Measurements from ENCODE around the gene NEURL1B.

The NEURL1B gene

DNA sequence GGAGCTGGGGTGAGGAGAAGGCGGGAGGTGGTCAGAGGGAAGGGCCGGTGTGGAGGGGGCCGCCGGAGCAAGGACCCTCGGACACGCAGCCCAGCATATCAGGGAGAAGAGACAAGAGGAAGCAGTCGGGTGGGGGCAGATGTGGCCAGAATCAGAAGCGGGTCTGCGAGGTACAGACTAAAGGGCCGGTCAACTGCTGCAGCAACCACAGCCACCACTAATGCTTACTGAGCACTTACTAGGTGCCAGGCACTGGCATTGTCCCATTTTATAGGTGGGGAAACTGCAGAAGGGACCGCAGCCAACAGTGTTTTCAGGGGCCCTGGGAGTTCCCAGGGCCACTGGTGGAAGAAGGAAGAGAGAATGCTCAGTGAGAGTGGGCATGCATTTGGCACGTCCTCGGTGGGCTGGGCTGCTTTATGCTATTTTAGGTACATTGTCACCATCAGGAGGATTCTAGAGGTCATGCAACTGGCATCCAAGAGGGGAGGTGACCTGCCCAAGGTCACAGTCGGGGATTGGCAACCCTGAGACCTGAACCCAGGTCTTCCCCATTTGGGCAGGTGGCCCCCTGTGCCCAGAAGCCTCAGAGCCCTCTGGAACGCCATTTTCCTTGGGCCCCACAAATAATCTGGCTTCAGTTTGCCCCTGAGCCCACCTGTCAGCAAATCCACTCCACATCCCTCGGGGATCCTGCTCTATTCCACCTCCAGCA is 76.6 kb downstream of the NEURL1B start:
- Mint-ChIP-seq H3K27ac (no peak overlapping the region), H3K36me3 (ENCODE audit: low read depth) (no peaks in the 10 kb centered on the region), H3K9me3 (no peaks in the 10 kb centered on the region), H3K4me3 (no peak overlapping the region), H3K27me3 (ENCODE audit: low read depth, poor library complexity) (peaks cover 23% of the 10 kb centered on the region), H3K4me1 (peaks cover 11% of the 10 kb centered on the region)
- no peak for DNase-seq
- no peak for TF ChIP-seq CTCF (IDR thresholded peaks at IDR 0.05)

DNA sequence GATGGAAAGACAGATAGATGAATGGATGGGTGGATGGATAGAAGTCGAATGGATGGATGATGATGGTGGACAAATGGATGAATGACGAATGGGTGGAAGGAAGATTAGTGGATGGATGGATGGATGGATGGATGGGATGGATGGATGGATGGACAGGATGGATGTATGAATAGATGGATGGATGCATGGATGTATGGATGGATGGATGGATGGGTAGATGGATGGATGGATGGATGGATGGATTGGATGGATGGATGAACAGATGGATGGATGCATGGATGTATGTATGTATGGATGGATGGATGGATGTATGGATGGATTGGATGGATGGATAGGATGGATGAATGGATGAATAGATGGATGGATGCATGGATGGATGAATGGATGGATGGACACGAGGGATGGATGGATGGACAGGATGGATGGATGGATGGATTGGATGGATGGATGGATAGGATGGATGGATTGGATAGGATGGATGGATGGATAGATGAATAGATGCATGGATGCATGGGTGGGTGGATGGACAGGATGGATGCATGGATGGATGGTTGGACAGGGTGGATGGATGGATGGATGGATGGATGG is 77.6 kb downstream of the NEURL1B start:
- peaks cover 27% of the 10 kb centered on the region for H3K27me3 Mint-ChIP-seq (ENCODE audit: low read depth, poor library complexity)
- H3K36me3 Mint-ChIP-seq (ENCODE audit: low read depth): no peaks in the 10 kb centered on the region
- DNase-seq: no peak
- peaks cover 12% of the 10 kb centered on the region for H3K4me1 Mint-ChIP-seq
- no peak for TF ChIP-seq CTCF (IDR thresholded peaks at IDR 0.05)
- no peaks in the 10 kb centered on the region for H3K9me3 Mint-ChIP-seq
- H3K27ac Mint-ChIP-seq: no peak overlapping the region
- H3K4me3 Mint-ChIP-seq: no peak overlapping the region

GRCh38 chr5:172719211-172719610 is 78.1 kb downstream of the NEURL1B start:
- TF ChIP-seq CTCF (IDR thresholded peaks at IDR 0.05): no peak
- no peak overlapping the region for H3K4me3 Mint-ChIP-seq
- H3K9me3 Mint-ChIP-seq: no peaks in the 10 kb centered on the region
- H3K36me3 Mint-ChIP-seq (ENCODE audit: low read depth): no peaks in the 10 kb centered on the region
- no peak for DNase-seq
- peaks cover 30% of the 10 kb centered on the region for H3K27me3 Mint-ChIP-seq (ENCODE audit: low read depth, poor library complexity)
- peaks cover 10% of the 10 kb centered on the region for H3K4me1 Mint-ChIP-seq
- no peak overlapping the region for H3K27ac Mint-ChIP-seq

- peaks cover 18% of the 10 kb centered on the region for H3K4me1 Mint-ChIP-seq
- no peaks in the 10 kb centered on the region for H3K9me3 Mint-ChIP-seq
- DNase-seq: no peak
- H3K36me3 Mint-ChIP-seq (ENCODE audit: low read depth): no peaks in the 10 kb centered on the region
- no peak overlapping the region for H3K4me3 Mint-ChIP-seq
- TF ChIP-seq CTCF (IDR thresholded peaks at IDR 0.05): no peak
- H3K27ac Mint-ChIP-seq: no peak overlapping the region
- peaks cover 36% of the 10 kb centered on the region for H3K27me3 Mint-ChIP-seq (ENCODE audit: low read depth, poor library complexity)
Measured at GRCh38 chr5:172720655-172721054, 79.6 kb downstream of the NEURL1B start.

GRCh38 chr5:172721455-172722326 is 80.6 kb downstream of the NEURL1B start:
- no peaks in the 10 kb centered on the region for H3K36me3 Mint-ChIP-seq (ENCODE audit: low read depth)
- H3K4me3 Mint-ChIP-seq: no peak overlapping the region
- peaks cover 22% of the 10 kb centered on the region for H3K4me1 Mint-ChIP-seq
- no peak for DNase-seq
- no peak overlapping the region for H3K27ac Mint-ChIP-seq
- H3K9me3 Mint-ChIP-seq: no peaks in the 10 kb centered on the region
- no peak for TF ChIP-seq CTCF (IDR thresholded peaks at IDR 0.05)
- peaks cover 44% of the 10 kb centered on the region for H3K27me3 Mint-ChIP-seq (ENCODE audit: low read depth, poor library complexity)

Data from nephron progenitor cell (in vitro differentiated cells).